Esophagus muscularis mucosa (tissue), 4 donors: ENCODE measurements around the gene CD40. TPM values are rescaled to one million over a fixed set of nuclear protein-coding genes. Genes with fewer than 3 reads are reported as not detected.

Source experiments
- DNase-seq: peaks from one replicate; pipeline ENCODE4 v3.0.0-alpha.2; 2017; ENCODE audit errors: extremely low spot score
- H3K27ac ChIP-seq, 4 donors: fragments of 200-600 bp; sonication (generic); replicated peaks in 1 of 4; 1 replicate in 3 of 4; 2 replicates in 1 of 4; pipeline ENCODE4 v1.5.1; 2016 to 2019; ENCODE audit warnings: mild to moderate bottlenecking in 1 of 4
- H3K27me3 ChIP-seq, 4 donors: fragments of 200-600 bp; sonication (generic); one replicate each; pipeline versions ENCODE4 v1.5.1 to v1.6.0; 2016 to 2019
- H3K36me3 ChIP-seq, 4 donors: fragments of 200-600 bp; sonication (generic); one replicate each; pipeline ENCODE4 v1.5.1; 2016 to 2019
- H3K4me1 ChIP-seq, 4 donors: fragments of 200-600 bp; sonication (generic); one replicate each; pipeline ENCODE4 v1.5.1; 2016 to 2019
- H3K4me3 ChIP-seq, 4 donors: fragments of 200-600 bp; sonication (generic); 1 replicate in 2 of 4; 2 replicates in 2 of 4; pipeline ENCODE4 v1.5.1; 2016 to 2019; ENCODE audit warnings: mild to moderate bottlenecking in 4 of 4, moderate library complexity in 1 of 4
- H3K9me3 ChIP-seq, 4 donors: fragments of 200-600 bp; sonication (generic); 1 replicate in 3 of 4; 2 replicates in 1 of 4; pipeline ENCODE4 v1.5.1; 2016 to 2019
- EP300 ChIP-seq: sonication (generic); formaldehyde crosslinking; IDR thresholded peaks from one replicate; pipeline ENCODE4 v1.6.1; 2017; ENCODE audit warnings: antibody characterized with exemption
- POLR2A ChIP-seq: fragments of 450-650 bp; IDR thresholded peaks from one replicate; pipeline ENCODE4 v1.6.1; 2017; ENCODE audit warnings: antibody characterized with exemption, moderate library complexity, mild to moderate bottlenecking, low read depth
- POLR2AphosphoS5 ChIP-seq, 2 donors: sonication (generic); formaldehyde crosslinking; IDR thresholded peaks; one replicate each; pipeline ENCODE4 v1.6.1; 2017; ENCODE audit warnings: antibody characterized with exemption in 2 of 2
- WGBS: methylation state at CpG from one replicate; pipeline ENCODE4 v1.1.5; 2018; 5-methylcytosine and 5-hydroxymethylcytosine counted together
- intact Hi-C: fragments of 100-400 bp; cut with DNase I; formaldehyde crosslinking; loops from one replicate; pipeline ENCODE4 v1.15.1; 2023
- total RNA-seq, 4 donors: library from RNA; depleted of rRNA; stranded (reverse); fragments of >200 nt; gene quantifications; one replicate each; pipeline versions ENCODE4 v1.1.0 to v1.2.1, GENCODE V29; 2016
- TF ChIP-seq, protein P1 (sequence below), 3 experiments: fragments of 200-600 bp in 2 of 3; fragments of 450-650 bp in 1 of 3; sonication (generic) in 2 of 3; IDR thresholded peaks; one replicate each; pipeline ENCODE4 v1.5.1; 2017 to 2019; ENCODE audit warnings: antibody characterized with exemption in 3 of 3, mild to moderate bottlenecking in 2 of 3, moderate library complexity in 1 of 3

The CD40 gene
- total RNA-seq: 10 to 100 TPM in 3 of 4 donors, 1 to 10 TPM in 1; 10.0 to 21.6 (median 16.9) TPM

DNA sequence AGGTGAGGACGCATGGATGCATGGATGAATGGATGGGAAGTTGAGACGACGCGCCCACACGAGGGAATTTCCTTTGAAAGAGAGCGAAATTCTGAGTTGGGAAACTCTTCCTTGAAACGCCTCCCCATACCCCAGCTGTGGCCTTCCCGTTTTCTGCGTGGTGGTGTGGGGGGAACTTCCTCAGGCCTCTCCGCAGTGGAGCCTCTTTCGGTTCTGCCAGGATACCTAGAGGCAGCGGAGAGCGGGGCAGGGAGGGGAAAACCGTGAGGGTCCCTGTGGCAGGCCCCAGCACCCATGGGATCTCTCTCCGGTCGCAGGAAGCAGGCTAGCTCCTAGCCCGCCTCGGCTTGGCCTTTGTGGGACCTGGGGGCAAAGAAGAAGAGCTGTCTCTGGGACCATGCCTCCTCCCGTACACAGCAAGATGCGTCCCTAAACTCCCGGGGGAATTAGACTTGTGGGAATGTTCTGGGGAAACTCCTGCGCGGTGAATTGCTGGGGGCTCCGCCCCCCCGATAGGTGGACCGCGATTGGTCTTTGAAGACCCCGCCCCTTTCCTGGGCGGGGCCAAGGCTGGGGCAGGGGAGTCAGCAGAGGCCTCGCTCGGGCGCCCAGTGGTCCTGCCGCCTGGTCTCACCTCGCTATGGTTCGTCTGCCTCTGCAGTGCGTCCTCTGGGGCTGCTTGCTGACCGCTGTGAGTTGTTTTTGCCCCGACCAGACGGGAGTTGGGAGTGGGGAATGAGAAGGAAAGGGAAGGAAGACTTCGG lies at the start of gene CD40:
TSS of gene CD40 (plus strand) at position 611 of the 764 bp plus-strand sequence. CDS start at position 641, 30 bp downstream.
- Histone ChIP-seq H3K4me1 (peaks cover 19 to 59% (median 48%) of the 10 kb centered on the region in 4 donors), H3K36me3 (peaks cover 2 to 12% (median 7%) of the 10 kb centered on the region in 4 donors), H3K4me3 (peak within 1 kb of the TSS; percentile 55 to 65 (median 62)), H3K9me3 (no peaks in the 10 kb centered on the region), H3K27me3 (peaks cover 0 to 3% (median 0%) of the 10 kb centered on the region in 4 donors), H3K27ac (peak within 1 kb of the TSS; percentile 77 to 89 (median 81))
- WGBS: 11% methylated on average over 14 of the region's 40 CpGs
- intact Hi-C loops: no loop called here
- DNase-seq: peak; percentile 97
- TF ChIP-seq EP300: no peak
- peak; percentile 61 to 85 for TF ChIP-seq POLR2AphosphoS5 (IDR thresholded peaks at IDR 0.05)
- no peak for TF ChIP-seq POLR2A
- TF ChIP-seq, protein P1, sequence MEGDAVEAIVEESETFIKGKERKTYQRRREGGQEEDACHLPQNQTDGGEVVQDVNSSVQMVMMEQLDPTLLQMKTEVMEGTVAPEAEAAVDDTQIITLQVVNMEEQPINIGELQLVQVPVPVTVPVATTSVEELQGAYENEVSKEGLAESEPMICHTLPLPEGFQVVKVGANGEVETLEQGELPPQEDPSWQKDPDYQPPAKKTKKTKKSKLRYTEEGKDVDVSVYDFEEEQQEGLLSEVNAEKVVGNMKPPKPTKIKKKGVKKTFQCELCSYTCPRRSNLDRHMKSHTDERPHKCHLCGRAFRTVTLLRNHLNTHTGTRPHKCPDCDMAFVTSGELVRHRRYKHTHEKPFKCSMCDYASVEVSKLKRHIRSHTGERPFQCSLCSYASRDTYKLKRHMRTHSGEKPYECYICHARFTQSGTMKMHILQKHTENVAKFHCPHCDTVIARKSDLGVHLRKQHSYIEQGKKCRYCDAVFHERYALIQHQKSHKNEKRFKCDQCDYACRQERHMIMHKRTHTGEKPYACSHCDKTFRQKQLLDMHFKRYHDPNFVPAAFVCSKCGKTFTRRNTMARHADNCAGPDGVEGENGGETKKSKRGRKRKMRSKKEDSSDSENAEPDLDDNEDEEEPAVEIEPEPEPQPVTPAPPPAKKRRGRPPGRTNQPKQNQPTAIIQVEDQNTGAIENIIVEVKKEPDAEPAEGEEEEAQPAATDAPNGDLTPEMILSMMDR (IDR thresholded peaks at IDR 0.05): no peak

GRCh38 chr20:46070215-46070900 lies 47.8 kb upstream of the CD40 start:
- H3K4me1 ChIP-seq: no peaks in the 10 kb centered on the region
- H3K4me3 ChIP-seq: no peak overlapping the region
- intact Hi-C loops: no loop called here
- no peaks in the 10 kb centered on the region for H3K9me3 ChIP-seq
- peaks cover 44 to 68% (median 65%) of the 10 kb centered on the region in 4 donors for H3K36me3 ChIP-seq
- no peak overlapping the region for H3K27ac ChIP-seq
- TF ChIP-seq, protein P1 (IDR thresholded peaks at IDR 0.05): no peak
- TF ChIP-seq EP300: no peak
- TF ChIP-seq POLR2AphosphoS5 (IDR thresholded peaks at IDR 0.05): no peak
- TF ChIP-seq POLR2A: no peak
- 93% methylated on average over 20 of the region's 20 CpGs for WGBS
- peak; percentile 42 for DNase-seq
- H3K27me3 ChIP-seq: no peaks in the 10 kb centered on the region

- 93% methylated on average over 3 of the region's 3 CpGs for WGBS
- no peaks in the 10 kb centered on the region for H3K9me3 ChIP-seq
- no peaks in the 10 kb centered on the region for H3K4me1 ChIP-seq
- H3K36me3 ChIP-seq: peaks cover 32 to 63% (median 61%) of the 10 kb centered on the region in 4 donors
- intact Hi-C loops: no loop called here
- no peak overlapping the region for H3K27ac ChIP-seq
- H3K4me3 ChIP-seq: no peak overlapping the region
- TF ChIP-seq POLR2A (no peak), EP300 (no peak), POLR2AphosphoS5 (IDR thresholded peaks at IDR 0.05) (no peak)
- TF ChIP-seq, protein P1 (IDR thresholded peaks at IDR 0.05): no peak
- H3K27me3 ChIP-seq: no peaks in the 10 kb centered on the region
- no peak for DNase-seq
Observed at GRCh38 chr20:46071573-46071972, 46.5 kb upstream of the CD40 start.

GRCh38 chr20:46073024-46073423 lies 45.1 kb upstream of the CD40 start:
- WGBS: 84% methylated on average over 4 of the region's 4 CpGs
- H3K27ac ChIP-seq: no peak overlapping the region
- H3K27me3 ChIP-seq: no peaks in the 10 kb centered on the region
- DNase-seq: peak; percentile 14
- no peaks in the 10 kb centered on the region for H3K4me1 ChIP-seq
- no peak overlapping the region for H3K4me3 ChIP-seq
- intact Hi-C loops: no loop called here
- H3K9me3 ChIP-seq: no peaks in the 10 kb centered on the region
- TF ChIP-seq POLR2A (no peak), EP300 (no peak), POLR2AphosphoS5 (IDR thresholded peaks at IDR 0.05) (no peak)
- TF ChIP-seq, protein P1 (IDR thresholded peaks at IDR 0.05): no peak
- H3K36me3 ChIP-seq: peaks cover 19 to 62% (median 56%) of the 10 kb centered on the region in 4 donors
